ENCODE data around the gene PLEKHN1. TPM values are rescaled to one million over a fixed set of nuclear protein-coding genes. Genes with fewer than 3 reads are reported as not detected.

PLEKHN1 gene
- total RNA-seq, 1 donor from 2014 or later, result 1.6 TPM

- H3K27me3 ChIP-seq (ENCODE audit: control insufficient read depth, insufficient read depth, low read length), result peaks cover 16% of the 10 kb centered on the region
- DNase-seq (ENCODE audit: low read depth) (no peak), FAIRE-seq (no peak)
- no peaks in the 10 kb centered on the region for H3K36me3 ChIP-seq (ENCODE audit: control insufficient read depth, insufficient read depth, low read length)
- no peak overlapping the region for H3K4me3 ChIP-seq (ENCODE audit: low read depth, low read length)
- TF ChIP-seq CTCF (IDR thresholded peaks at IDR 0.05; ENCODE audit: insufficient read depth, low read length, severe bottlenecking), result no peak
Measured at GRCh38 chr1:941015-941587, 25.2 kb upstream of the PLEKHN1 start.

GRCh38 chr1:941588-942383, 24.5 kb upstream of the PLEKHN1 start:
- peak overlapping the region; percentile 7 for H3K4me3 ChIP-seq (ENCODE audit: low read depth, low read length)
- no peak for TF ChIP-seq CTCF (IDR thresholded peaks at IDR 0.05; ENCODE audit: insufficient read depth, low read length, severe bottlenecking)
- peaks cover 1% of the 10 kb centered on the region for H3K36me3 ChIP-seq (ENCODE audit: control insufficient read depth, insufficient read depth, low read length)
- DNase-seq (ENCODE audit: low read depth) (no peak), FAIRE-seq (no peak)
- peaks cover 16% of the 10 kb centered on the region for H3K27me3 ChIP-seq (ENCODE audit: control insufficient read depth, insufficient read depth, low read length)

GRCh38 chr1:942411-942821, 23.9 kb upstream of the PLEKHN1 start:
- FAIRE-seq, result no peak
- Histone ChIP-seq H3K4me3 (ENCODE audit: low read depth, low read length) (no peak overlapping the region), H3K36me3 (ENCODE audit: control insufficient read depth, insufficient read depth, low read length) (peaks cover 4% of the 10 kb centered on the region), H3K27me3 (ENCODE audit: control insufficient read depth, insufficient read depth, low read length) (peaks cover 16% of the 10 kb centered on the region)
- no peak for TF ChIP-seq CTCF (IDR thresholded peaks at IDR 0.05; ENCODE audit: insufficient read depth, low read length, severe bottlenecking)
- no peak for DNase-seq (ENCODE audit: low read depth)

GRCh38 chr1:942864-943533, 23.3 kb upstream of the PLEKHN1 start:
- Histone ChIP-seq H3K4me3 (ENCODE audit: low read depth, low read length) (no peak overlapping the region), H3K27me3 (ENCODE audit: control insufficient read depth, insufficient read depth, low read length) (peaks cover 16% of the 10 kb centered on the region), H3K36me3 (ENCODE audit: control insufficient read depth, insufficient read depth, low read length) (peaks cover 9% of the 10 kb centered on the region)
- no peak for DNase-seq (ENCODE audit: low read depth)
- TF ChIP-seq CTCF (IDR thresholded peaks at IDR 0.05; ENCODE audit: insufficient read depth, low read length, severe bottlenecking), result no peak
- FAIRE-seq, result no peak

- H3K36me3 ChIP-seq (ENCODE audit: control insufficient read depth, insufficient read depth, low read length), result peaks cover 13% of the 10 kb centered on the region
- no peak for DNase-seq (ENCODE audit: low read depth)
- no peak for TF ChIP-seq CTCF (IDR thresholded peaks at IDR 0.05; ENCODE audit: insufficient read depth, low read length, severe bottlenecking)
- FAIRE-seq, result no peak
- peaks cover 16% of the 10 kb centered on the region for H3K27me3 ChIP-seq (ENCODE audit: control insufficient read depth, insufficient read depth, low read length)
- no peak overlapping the region for H3K4me3 ChIP-seq (ENCODE audit: low read depth, low read length)
Measured at GRCh38 chr1:943545-944340, 22.5 kb upstream of the PLEKHN1 start.

Data from bronchial epithelial cell (primary cell).